Measurements from ENCODE around the gene NRXN3. TPM values are rescaled to one million over a fixed set of nuclear protein-coding genes. Genes with fewer than 3 reads are reported as not detected.

NRXN3 gene
- total RNA-seq, 1 experiment from 2014 or later: not detected

GRCh38 chr14:79279645-79280597 lies 1109.7 kb downstream of the NRXN3 start:
- CTCF ChIA-PET: no interaction called here
- no peaks in the 10 kb centered on the region for H3F3A ChIP-seq (ENCODE audit: insufficient read depth, low read depth)
- POLR2A ChIA-PET (ENCODE audit: unreplicated experiment): no interaction called here
- no peaks in the 10 kb centered on the region for H3K36me3 ChIP-seq (ENCODE audit: low read depth)
- no peak for DNase-seq
- H3K27me3 ChIP-seq (ENCODE audit: insufficient read depth, low read depth): 0 out of 2 replicates have a peak, but pooled peaks cover 4% of the 10 kb centered on the region
- H3K4me2 ChIP-seq: no peak overlapping the region
- no peaks in the 10 kb centered on the region for H3K79me2 ChIP-seq (ENCODE audit: low read depth)
- no peaks in the 10 kb centered on the region for H3K9me3 ChIP-seq (ENCODE audit: insufficient read depth, low read depth)
- H4K20me1 ChIP-seq (ENCODE audit: insufficient read depth): no peaks in the 10 kb centered on the region
- H3K9me2 ChIP-seq (ENCODE audit: insufficient read depth): no peaks in the 10 kb centered on the region
- no peaks in the 10 kb centered on the region for H3K4me1 ChIP-seq (replicated peaks; ENCODE audit: insufficient read depth)
- BruUV-seq (replicated peaks): no TSS peak
- H2AFZ ChIP-seq: no peak overlapping the region
- no peak overlapping the region for H3K27ac ChIP-seq
- no peak for TF ChIP-seq CTCF (conservative IDR thresholded peaks at IDR 0.05)
- no peak for TF ChIP-seq EZH2 (IDR thresholded peaks at IDR 0.05; ENCODE audit: low read depth)
- intact Hi-C loops (cut with micrococcal nuclease; ENCODE audit: unreplicated experiment): no loop called here
- no peak overlapping the region for H3K4me3 ChIP-seq

- BruUV-seq (replicated peaks): no TSS peak
- ChIA-PET CTCF (no interaction called here), POLR2A (ENCODE audit: unreplicated experiment) (no interaction called here)
- intact Hi-C loops (cut with micrococcal nuclease; ENCODE audit: unreplicated experiment): no loop called here
- Histone ChIP-seq H3K4me3 (no peak overlapping the region), H3F3A (ENCODE audit: insufficient read depth, low read depth) (no peaks in the 10 kb centered on the region), H3K4me2 (no peak overlapping the region), H3K27ac (no peak overlapping the region), H2AFZ (no peak overlapping the region), H3K9me2 (ENCODE audit: insufficient read depth) (no peaks in the 10 kb centered on the region), H3K27me3 (ENCODE audit: insufficient read depth, low read depth) (0 out of 2 replicates have a peak, but pooled peaks cover 4% of the 10 kb centered on the region), H3K79me2 (ENCODE audit: low read depth) (no peaks in the 10 kb centered on the region), H3K4me1 (replicated peaks; ENCODE audit: insufficient read depth) (no peaks in the 10 kb centered on the region), H4K20me1 (ENCODE audit: insufficient read depth) (no peaks in the 10 kb centered on the region), H3K36me3 (ENCODE audit: low read depth) (no peaks in the 10 kb centered on the region), H3K9me3 (ENCODE audit: insufficient read depth, low read depth) (no peaks in the 10 kb centered on the region)
- TF ChIP-seq EZH2 (IDR thresholded peaks at IDR 0.05; ENCODE audit: low read depth) (no peak), CTCF (conservative IDR thresholded peaks at IDR 0.05) (no peak)
- no peak for DNase-seq
Observed at GRCh38 chr14:79281244-79282152, 1111.3 kb downstream of the NRXN3 start.

- no TSS peak for BruUV-seq (replicated peaks)
- Histone ChIP-seq H3K9me3 (ENCODE audit: insufficient read depth, low read depth) (no peaks in the 10 kb centered on the region), H3K27me3 (ENCODE audit: insufficient read depth, low read depth) (0 out of 2 replicates have a peak, but pooled peaks cover 4% of the 10 kb centered on the region), H2AFZ (no peak overlapping the region), H3K4me1 (replicated peaks; ENCODE audit: insufficient read depth) (no peaks in the 10 kb centered on the region), H3K9me2 (ENCODE audit: insufficient read depth) (no peaks in the 10 kb centered on the region), H3F3A (ENCODE audit: insufficient read depth, low read depth) (no peaks in the 10 kb centered on the region), H3K4me3 (no peak overlapping the region), H3K79me2 (ENCODE audit: low read depth) (no peaks in the 10 kb centered on the region), H3K4me2 (no peak overlapping the region), H3K27ac (no peak overlapping the region), H4K20me1 (ENCODE audit: insufficient read depth) (no peaks in the 10 kb centered on the region), H3K36me3 (ENCODE audit: low read depth) (no peaks in the 10 kb centered on the region)
- TF ChIP-seq CTCF (conservative IDR thresholded peaks at IDR 0.05) (no peak), EZH2 (IDR thresholded peaks at IDR 0.05; ENCODE audit: low read depth) (no peak)
- CTCF ChIA-PET: no interaction called here
- POLR2A ChIA-PET (ENCODE audit: unreplicated experiment): no interaction called here
- intact Hi-C loops (cut with micrococcal nuclease; ENCODE audit: unreplicated experiment): no loop called here
- DNase-seq: no peak
Observed at GRCh38 chr14:79284621-79285020, 1114.4 kb downstream of the NRXN3 start.

Measured in PC-9 (cell line).